H1 (cell line): Measurements from ENCODE around the gene TIMM8B. TPM values are rescaled to one million over a fixed set of nuclear protein-coding genes. Genes with fewer than 3 reads are reported as not detected.

Source experiments
- BACH1 ChIP-seq: IDR thresholded peaks from 2 replicates; pipeline ENCODE4 v1.6.1; 2012; ENCODE audit warnings: low read length, improper control_type of control experiment
- CEBPB ChIP-seq: IDR thresholded peaks from 2 replicates; pipeline ENCODE4 v1.6.1; 2012; ENCODE audit warnings: low read depth, low read length
- E2F6 ChIP-seq: IDR thresholded peaks from 2 replicates; pipeline ENCODE4 v1.6.1; 2012; ENCODE audit warnings: inconsistent platforms
- JUND ChIP-seq: IDR thresholded peaks from 2 replicates; pipeline ENCODE4 v1.6.1; 2011; ENCODE audit warnings: mild to moderate bottlenecking, improper control_type of control experiment, low read length
- NRF1 ChIP-seq: IDR thresholded peaks from 2 replicates; pipeline ENCODE4 v1.6.1; 2011; ENCODE audit warnings: mild to moderate bottlenecking, low read depth, low read length, improper control_type of control experiment
- POLR2A ChIP-seq, 2 experiments: IDR thresholded peaks; 1 replicate in 1 of 2; 2 replicates in 1 of 2; pipeline ENCODE4 v1.6.1; 2011; ENCODE audit warnings: low read depth in 2 of 2, low read length in 2 of 2, mild to moderate bottlenecking in 2 of 2; ENCODE audit errors: control extremely low read depth in 1 of 2
- RBBP5 ChIP-seq: IDR thresholded peaks from 2 replicates; pipeline ENCODE4 v1.7.1; 2012; ENCODE audit warnings: low read depth, mild to moderate bottlenecking, inconsistent platforms, low read length, moderate library complexity, borderline replicate concordance
- RFX5 ChIP-seq: IDR thresholded peaks from 2 replicates; pipeline ENCODE4 v1.6.1; 2011; ENCODE audit warnings: low read depth, low read length, improper control_type of control experiment, borderline replicate concordance
- polyA plus RNA-seq, 7 experiments: library from polyadenylated mRNA; depleted of rRNA in 3 of 7; stranded (reverse) in 5 of 7; unstranded in 2 of 7; fragments of >200 nt in 5 of 7; fragments of 200-250 nt in 2 of 7; gene quantifications; 1 replicate in 5 of 7; 2 replicates in 1 of 7; 4 replicates in 1 of 7; pipeline versions ENCODE4 v1.2.1 to v1.2.3, GENCODE V29; 2011 to 2013; ENCODE audit warnings: missing spikeins in 2 of 7, mixed read lengths in 2 of 7
- total RNA-seq: library from RNA; stranded (reverse); fragmentation: NEBNext Ultra II Directional; extraction: Animal tissue kit (Norgen Biotek cat#: 25700); gene quantifications from 2 replicates; pipeline ENCODE4 v1.2.1, GENCODE V29; 2021

The TIMM8B gene
- total and polyA plus RNA-seq, 2 of the 8 experiments (the other 6 are each of a cell fraction or from before 2014, with no cell fraction given), result 93.7 to 143 TPM

DNA sequence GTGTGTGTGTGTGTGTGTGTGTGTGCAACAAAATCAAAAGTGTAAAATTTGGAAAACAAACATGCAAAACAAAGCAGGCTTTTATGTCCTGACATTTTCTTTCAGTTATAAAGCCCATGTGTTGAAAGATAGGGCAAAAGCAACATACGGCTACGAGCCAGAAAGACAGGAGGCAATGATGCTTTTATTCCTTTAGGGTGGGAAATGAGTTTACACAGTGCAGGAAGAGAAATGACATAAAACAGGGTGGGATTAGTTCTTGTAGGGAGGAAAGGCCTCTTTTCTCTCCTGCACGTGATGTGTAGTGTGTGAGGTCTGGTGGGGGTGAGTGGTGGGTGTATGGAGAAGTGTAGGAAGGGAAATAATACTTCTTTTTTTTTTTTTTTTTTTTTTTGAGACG lies 47.9 kb upstream of the TIMM8B start (continued):
- TF ChIP-seq RBBP5 (no peak), NRF1 (no peak), POLR2A (IDR thresholded peaks at IDR 0.05; ENCODE audit: control extremely low read depth in 1 of 2, low read depth in 2 of 2, low read length in 2 of 2) (no peak), E2F6 (no peak), BACH1 (no peak), CEBPB (no peak), RFX5 (no peak), JUND (no peak)
